ENCODE data around the gene RBFOX2.

GRCh38 chr22:35972559-35972958, 56.1 kb downstream of the RBFOX2 start:
- TF ChIP-seq JUND (IDR thresholded peaks at IDR 0.05; ENCODE audit: low read depth, low read length) = no peak
- TF ChIP-seq RFX5 (IDR thresholded peaks at IDR 0.05; ENCODE audit: low read depth, low read length) = no peak
- no peak for TF ChIP-seq RAD21 (IDR thresholded peaks at IDR 0.05; ENCODE audit: insufficient read depth, low read depth, low read length)
- TF ChIP-seq ZNF384 (IDR thresholded peaks at IDR 0.05; ENCODE audit: borderline replicate concordance, low read depth, low read length) = no peak
- no peak for TF ChIP-seq CTCF (IDR thresholded peaks at IDR 0.05 in 2 of 3, conservative IDR thresholded peaks at IDR 0.05 in 1 of 3; ENCODE audit: control insufficient read depth in 2 of 3, extremely low read depth in 1 of 3, insufficient read depth in 1 of 3, low read depth in 3 of 3, low read length in 3 of 3)
- no peak for TF ChIP-seq SMC3 (IDR thresholded peaks at IDR 0.05; ENCODE audit: borderline replicate concordance, low read length)
- TF ChIP-seq ZNF274 (IDR thresholded peaks at IDR 0.05; ENCODE audit: insufficient read depth, insufficient read length) = no peak

Measured in GM12878 (cell line).